Measurements from ENCODE around the gene INSL4.

GRCh38 chr9:5230554-5230953, 665 bp upstream of the INSL4 start:
- TF ChIP-seq ZC3H10 (CRISPR knock-in tag; IDR thresholded peaks at IDR 0.05) (no peak), CSDC2 (CRISPR knock-in tag; IDR thresholded peaks at IDR 0.05) (no peak), RARB (CRISPR knock-in tag; IDR thresholded peaks at IDR 0.05) (no peak), ARNTL (CRISPR knock-in tag; IDR thresholded peaks at IDR 0.05; ENCODE audit: borderline replicate concordance, low read depth) (no peak), ZNF8 (CRISPR knock-in tag; IDR thresholded peaks at IDR 0.05) (no peak), GLIS3 (CRISPR knock-in tag; IDR thresholded peaks at IDR 0.05) (no peak), ZFP30 (CRISPR knock-in tag; IDR thresholded peaks at IDR 0.05) (no peak), PATZ1 (CRISPR knock-in tag; IDR thresholded peaks at IDR 0.05; ENCODE audit: borderline replicate concordance) (no peak), BACH2 (CRISPR knock-in tag; IDR thresholded peaks at IDR 0.05; ENCODE audit: borderline replicate concordance) (no peak), TSHZ2 (CRISPR knock-in tag; IDR thresholded peaks at IDR 0.05) (no peak), ZNF565 (CRISPR knock-in tag; conservative IDR thresholded peaks at IDR 0.05; ENCODE audit: low read depth) (no peak)

Measured in SK-N-SH treated with all-trans-retinoic acid at 6 μM for 48 hours (cell line).